ELF-1 (cell line): ENCODE results near the gene UBE2E2.

ENCODE experiments used
- DNase-seq: peaks from one replicate; pipeline ENCODE4 v3.0.0-alpha.2; 2016; ENCODE audit warnings: low read depth, low spot score

The UBE2E2 gene

DNA sequence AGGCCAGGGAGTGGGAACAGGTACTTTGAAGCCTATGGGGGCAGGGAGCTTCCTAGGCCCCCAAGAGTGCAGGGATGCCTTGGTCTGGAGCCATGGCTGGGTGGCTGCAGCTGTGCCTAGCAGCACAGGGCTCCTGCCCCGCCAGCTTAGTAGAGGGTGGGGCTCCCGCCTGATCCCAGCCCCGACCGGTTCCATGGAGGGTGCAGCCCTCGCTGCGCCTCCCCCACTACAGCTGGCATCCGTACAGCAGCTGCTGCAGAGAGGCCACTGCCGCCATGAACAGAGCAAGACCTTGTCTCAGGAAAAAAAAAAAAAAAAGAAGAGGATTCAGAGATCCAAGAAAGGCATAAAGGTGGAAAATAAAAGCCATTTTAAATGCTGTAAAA lies 277.2 kb downstream of the UBE2E2 start:
- DNase-seq = no peak

DNA sequence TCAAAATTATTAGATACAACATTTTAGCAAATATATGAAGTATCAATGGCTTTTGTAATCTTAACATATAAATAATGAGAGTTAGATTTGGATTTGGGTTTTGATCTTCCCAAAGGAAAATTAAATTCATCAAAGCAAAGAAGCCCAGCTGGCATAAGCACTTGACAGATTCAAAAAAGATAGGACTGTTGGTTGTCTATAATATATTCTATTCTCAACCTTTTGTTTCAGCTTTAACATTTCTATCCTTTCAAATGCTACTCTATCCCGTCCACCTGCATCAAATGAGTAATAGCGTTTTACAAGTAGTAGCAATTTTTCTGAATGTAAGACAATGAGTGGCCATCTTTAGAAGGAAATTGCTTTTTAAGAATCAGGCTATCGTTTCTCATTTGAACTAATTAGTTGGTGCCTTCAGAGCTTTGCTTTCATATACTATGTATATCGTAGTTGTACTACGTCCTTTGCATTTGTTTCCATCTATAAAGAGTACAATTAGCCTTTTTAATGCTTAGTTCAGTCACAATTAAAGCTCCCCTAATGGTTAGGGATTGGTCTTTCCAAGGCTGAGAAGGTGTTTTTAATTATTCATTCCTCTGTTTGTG lies 278.0 kb downstream of the UBE2E2 start:
- no peak for DNase-seq

DNA sequence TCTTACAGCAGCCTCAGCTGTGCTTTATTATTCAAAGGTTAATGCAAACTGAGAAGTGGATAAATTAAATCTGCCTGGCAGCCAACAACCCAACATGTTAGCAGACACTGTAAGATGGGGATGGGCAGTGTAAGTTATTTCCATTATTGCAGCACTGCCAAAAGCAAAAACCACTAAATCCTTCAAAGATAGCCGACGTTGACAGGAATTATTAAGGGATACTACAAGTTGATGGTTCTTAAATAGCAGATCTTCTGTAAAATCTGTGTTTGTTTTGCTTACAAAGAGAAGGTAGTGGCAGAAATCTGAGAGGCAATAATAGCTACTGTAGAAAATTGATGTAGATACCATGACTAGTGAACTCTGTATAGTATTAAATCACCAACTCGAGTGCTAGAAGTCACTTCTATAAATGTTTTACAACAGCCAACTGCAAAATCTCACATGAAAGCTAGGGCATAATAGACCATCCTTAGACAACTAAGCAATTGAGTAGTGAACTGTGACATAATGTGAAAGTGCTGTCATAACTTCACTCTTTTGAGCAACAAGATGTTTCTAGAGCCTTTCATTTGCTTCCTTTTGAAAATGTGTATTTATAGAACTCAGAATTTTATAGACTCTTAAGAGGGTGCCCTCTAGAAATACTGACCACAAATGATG lies 278.6 kb downstream of the UBE2E2 start:
- no peak for DNase-seq

DNA sequence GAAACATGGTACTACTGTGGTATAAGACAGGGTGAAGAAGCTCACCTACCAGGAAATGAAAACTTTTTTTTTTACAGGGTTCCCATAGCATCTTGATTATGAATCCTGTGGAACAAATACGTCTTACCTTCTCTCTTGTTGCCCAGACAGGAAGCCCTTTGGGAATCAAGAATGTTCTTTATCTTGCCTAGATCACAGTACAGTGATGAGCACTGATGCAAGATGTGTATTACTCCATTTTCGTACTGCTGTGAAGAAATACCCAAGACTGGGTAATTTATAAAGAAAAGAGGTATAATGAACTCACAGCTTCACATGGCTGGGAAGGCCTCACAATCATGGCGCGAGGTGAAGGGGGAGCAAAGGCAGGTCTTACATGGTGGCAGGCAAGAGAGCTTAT lies 281.3 kb downstream of the UBE2E2 start:
- DNase-seq = no peak

DNA sequence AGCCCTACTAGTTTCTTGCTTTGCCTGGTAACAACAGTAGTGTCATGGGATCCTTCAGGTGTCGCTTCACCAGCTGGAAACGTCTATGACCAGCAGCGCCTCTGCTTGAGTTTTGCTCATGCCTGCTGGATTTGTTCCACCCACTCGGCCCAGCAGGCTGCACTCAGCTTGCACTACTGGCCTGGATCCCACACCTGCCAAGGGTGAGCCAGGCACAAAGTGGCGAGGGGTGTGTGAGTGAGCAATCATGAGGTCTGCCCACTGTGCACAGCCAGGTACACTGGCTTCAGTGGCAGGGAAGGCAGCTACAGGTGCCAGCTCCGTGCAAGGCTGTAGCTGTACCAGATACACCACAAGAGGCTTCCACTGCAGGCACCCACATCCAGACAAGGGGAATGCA lies 282.8 kb downstream of the UBE2E2 start:
- no peak for DNase-seq

DNA sequence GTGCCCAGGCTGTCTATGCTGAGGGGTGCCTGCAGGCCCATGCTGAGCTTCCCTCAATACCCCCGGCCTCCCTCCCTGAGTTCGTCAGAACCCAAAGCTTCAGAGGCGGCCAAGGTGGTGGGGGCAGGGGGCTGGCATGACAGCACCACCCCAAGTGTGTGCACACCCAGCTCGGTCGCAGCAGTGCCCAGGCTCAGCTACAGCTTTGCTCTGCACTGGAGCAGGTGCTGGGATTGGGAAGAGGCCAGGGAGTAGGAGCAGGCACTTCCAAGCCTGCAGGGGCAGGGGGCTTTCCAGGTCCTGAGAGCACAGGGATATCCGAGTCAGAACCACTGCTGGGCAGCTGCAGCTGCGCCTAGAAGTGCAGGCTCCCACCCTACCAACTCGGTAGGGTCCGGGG lies 283.9 kb downstream of the UBE2E2 start:
- DNase-seq = no peak

DNA sequence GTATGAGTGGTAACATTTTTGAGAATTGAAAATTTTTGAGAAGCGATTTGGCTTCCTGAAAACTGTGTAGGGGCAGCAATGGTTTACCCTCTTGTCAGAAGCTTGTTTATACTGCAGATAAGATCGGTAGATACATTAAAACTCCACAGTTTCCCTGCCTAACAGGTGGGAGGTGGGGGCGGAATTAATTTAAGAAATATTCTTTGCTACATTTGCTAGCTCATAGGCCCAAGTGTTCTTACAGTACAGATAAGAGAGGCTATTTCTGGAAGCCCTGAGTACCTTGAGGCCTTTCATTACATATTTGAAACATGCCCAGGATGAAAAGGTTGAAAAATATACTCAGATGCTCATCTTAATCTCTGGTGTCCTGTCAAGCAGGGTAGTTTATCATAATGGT lies 285.5 kb downstream of the UBE2E2 start:
- no peak for DNase-seq

DNA sequence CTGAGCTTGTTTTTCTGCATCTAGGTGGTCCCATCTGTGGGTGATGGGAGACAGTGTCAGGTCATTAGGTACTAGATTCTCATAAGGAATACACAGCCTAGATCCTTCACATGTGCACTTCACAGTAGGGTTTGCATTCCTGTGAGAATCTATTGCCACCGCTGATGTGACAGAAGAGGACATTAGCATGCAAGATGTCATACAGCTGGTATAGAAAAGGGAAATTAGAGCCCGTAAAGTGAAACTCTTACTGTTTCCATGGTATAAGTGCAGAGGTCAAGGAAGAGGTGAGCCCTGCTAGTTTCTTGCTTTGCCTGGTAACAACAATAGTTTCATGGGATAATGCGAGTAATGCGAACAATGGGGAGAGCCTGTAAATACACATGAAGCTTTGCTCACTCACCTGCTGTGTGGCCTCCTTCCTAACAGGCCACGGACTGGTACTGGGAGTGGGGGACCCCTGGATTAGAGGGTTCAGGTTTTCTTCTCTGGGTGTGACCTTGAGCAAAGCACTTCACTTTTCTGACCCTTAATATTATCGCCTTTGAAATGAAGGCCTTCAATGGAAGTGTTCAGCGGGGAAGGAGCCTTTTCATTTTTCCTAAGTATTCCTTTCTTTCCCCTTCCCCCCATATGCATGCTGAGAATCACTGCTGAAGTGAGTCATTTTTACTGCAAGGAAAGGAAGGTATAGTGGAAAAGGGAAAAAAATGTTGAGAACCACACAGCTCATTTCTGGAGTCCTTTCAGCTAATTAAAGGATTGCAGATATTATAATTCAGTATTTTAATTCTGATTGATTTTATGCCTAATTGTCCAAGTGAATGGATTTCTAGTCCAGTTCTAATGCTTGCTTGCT lies 286.4 kb downstream of the UBE2E2 start:
- DNase-seq = no peak

DNA sequence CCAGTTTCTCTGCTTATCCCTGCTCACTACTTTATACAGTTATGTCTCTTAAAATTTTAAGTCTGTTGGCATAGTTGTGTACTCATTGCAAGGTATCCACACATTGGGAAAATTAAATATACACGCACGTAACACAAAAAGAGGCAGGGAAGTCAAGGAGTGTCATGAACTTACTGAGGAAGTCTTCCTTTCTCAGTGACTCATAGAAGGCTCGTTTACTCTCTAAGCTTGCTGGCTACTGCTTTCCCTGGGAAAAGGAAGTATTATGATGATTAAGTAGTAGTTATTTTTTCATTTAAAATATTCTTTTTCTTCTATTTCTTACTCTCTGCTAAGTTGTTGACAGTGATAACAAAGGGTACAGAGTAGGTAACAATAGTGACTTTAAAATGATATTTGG lies 287.3 kb downstream of the UBE2E2 start:
- DNase-seq = no peak

DNA sequence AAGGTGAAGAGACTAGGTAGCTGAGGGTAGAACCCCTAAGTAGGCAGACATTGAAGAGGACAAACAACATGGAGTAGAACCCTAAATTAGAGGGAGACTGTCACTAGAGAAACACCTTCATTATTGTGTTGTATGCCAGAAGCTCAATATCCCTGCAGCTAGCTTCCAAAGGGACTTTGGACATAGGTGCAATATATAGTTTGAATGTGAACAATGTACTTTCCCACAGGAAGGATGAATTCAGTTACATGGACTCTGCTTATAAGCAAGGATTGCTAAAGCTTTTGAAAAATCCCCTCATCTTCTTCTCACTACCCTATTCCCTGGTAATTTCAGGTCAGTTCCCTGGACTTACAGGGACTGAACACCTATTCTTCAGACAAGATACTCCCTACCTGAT lies 288.9 kb downstream of the UBE2E2 start:
- no peak for DNase-seq

DNA sequence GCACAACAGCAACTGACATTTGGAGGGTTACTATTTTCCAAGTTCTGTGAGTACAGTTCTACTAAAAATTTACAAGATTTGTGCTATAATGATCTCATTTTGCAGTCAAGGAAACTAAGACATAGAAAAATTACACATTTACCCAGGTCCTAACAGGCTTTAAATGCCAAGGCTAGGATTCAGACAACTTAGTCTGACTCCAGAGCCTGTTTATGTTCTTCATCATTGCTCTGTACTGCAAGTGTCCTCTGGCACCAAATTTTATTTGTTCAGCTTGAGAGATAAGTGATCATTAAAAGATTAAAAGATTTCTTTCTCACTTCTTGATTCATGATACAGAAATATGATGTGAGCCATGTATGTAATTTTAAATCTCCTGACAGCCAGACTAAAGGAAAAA lies 290.8 kb downstream of the UBE2E2 start:
- DNase-seq = no peak

DNA sequence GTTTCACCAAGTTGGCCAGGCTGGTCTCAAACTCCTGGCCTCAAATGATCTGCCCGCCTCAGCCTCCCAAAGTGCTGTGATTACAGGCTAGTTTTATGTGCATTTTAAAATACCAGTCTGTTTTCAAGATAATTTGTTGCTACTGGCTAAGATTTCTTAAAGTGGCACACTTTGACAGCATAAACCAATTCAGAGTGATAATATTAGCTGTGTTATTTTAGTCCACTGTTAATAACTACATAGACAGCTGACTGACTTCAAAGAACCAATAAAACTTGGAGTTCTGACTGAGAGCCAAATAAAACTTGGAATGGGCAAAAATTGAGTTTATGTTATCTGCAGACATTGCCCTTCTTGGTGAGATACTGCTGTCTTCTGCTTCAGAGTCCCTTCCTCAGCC lies 291.8 kb downstream of the UBE2E2 start:
- no peak for DNase-seq

DNA sequence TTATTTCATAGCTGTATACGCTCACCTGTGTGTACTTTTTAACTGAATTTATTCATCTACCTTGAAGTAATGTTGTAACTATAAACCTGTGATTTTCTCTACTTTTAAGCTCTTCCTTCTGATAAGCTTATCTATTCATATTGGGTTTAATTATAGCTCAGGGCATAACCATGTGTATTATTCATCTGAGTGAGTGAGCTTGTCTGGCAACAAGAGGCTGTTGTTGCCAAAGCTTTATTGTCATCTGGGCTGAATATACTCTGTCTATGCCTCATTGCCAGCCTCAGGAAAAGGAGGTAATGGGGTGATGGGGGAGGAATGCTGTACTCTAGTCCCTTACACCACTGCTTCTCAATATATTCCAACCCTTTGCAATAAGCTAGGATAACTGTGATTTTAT lies 292.4 kb downstream of the UBE2E2 start:
- DNase-seq = no peak

DNA sequence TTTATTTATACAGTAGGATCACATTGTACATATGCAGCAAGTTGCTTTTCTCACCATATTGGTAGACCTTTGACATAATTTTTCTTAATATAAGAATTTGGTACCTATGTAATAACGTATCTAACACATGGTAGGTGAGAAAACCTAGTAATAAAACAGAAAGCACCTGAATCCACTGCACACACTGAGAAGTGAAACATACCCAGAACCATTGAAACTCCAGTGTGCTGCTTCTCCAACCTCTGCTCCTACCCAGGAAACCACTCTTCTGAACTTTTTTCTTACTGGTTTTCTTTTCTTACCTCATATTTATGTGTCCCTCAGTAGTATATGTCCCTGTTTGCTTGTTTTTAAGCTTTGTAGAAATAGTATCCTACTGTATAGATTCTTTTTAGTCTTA lies 293.0 kb downstream of the UBE2E2 start:
- no peak for DNase-seq

DNA sequence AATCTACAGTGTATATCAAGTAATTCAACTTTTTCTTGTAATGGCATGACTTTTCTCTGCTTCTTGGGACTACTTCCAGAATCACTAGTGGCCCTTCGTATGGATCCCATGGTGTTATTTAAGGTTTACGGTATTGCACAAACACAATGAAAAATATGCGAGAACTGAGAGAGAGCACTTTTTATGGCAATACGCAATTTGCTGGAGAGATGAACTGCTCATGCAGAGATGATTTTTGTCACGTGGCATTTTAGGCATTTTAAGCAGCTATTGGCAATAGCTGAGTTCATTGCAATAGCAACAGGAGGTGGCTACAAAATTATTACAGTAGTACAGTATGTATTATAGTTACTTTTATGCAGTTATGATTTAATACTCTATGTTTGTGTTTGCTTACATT lies 294.0 kb downstream of the UBE2E2 start:
- no peak for DNase-seq

DNA sequence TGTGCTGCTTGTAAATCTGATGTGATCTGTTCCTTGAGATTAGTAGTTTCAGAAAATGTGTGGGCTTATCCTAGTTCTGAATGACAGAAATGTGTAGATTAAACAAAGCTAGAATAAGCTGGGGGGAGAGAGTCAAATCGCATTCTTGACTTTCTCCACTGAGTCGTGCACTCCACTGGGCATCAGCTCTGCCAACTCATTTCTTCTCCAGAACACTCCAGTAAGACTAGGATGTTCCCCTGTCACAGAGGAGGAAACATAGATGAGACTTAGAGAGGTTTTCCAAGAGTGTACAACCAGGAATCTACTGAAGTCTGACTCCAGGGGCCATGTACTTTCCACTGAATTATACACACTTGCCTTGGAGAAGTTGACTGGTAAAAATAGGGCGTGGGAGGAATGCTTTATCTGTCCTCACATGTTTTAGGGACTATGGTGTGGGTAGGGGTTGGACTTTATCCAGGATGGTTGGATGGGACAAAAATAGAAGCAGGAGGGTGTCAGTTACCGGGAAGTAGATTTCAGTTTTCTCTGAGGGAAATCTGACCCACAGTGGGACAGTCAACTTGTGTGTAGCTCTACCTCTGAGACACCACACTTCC lies 298.2 kb downstream of the UBE2E2 start:
- no peak for DNase-seq

DNA sequence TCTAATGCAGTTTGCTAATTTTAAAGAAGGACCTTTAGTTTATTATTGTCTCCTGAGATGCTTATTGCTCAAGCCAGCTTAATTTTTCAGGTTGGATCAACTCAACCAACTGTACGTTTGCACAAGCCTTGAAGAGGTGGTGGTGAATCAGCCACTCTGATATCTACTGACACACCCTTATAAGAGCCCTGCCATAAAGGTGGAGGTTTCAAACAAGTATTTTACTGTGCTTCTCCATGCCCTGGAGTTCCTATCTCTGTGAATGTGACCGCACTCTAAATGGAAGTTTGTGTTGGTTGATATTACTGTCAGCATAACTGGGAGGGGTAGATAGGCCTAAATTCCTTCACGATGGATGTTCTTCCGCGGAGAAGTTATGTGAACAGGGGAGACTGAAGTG lies 305.3 kb downstream of the UBE2E2 start:
- no peak for DNase-seq

DNA sequence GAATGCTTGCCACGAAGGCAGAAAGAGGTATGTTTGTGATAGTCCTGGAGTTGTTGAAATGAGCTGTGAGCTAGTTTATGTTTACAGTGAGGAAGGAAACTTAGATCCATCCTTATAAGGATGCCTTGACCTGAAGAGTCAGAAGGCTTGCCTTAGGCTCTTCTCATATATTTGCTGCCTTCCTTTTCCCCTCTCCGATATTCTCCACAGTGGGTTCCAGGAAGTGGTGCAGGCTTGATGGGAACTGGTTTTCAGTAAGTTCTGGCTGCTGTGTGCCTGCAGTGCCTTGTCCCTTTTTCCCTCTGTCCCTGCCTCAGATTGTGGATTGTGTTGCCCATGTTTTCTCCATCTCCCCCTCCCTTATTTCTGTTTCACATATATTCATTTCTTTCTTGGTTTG lies 315.3 kb downstream of the UBE2E2 start:
- peak; percentile 10 for DNase-seq

DNA sequence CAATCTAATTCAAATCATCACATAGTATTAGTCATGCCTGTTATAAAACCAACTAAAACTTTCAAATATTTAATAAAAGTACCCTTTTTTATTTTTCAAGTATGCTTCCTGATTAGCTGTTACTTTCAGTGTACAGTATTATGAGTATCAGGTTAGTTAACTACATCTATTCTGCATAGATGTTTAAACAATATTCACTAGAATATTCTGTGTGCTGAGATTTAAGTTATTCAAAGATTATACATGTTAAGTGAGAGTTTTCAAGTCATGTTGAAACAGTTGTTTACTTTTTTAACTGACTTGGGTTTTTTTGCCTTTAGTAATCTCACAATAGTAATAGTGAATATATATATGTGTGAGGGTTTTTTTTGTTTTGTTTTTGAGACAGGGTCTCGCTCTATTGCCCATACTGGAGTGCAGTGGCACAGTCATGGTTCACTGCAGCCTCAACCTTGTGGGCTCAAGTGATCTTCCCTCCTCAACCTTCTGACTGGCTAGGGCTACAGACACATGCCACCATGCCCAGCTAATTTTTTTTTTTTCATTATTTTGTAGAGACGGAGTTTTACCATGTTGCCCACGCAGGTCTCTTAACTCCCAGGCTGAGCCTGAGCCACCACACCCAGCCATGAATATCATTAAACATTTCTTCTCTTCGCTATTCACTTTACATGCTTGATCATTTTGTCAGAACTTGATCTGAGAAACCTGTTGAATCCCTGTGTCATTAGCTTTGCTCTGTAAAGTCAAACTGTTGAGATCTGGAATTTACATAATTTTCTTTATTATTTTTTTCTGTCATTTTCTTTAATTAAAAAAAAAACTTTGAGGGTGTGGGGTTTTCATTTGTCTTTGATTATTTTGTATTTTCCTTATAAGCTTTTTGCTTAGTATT lies 316.4 kb downstream of the UBE2E2 start:
- DNase-seq = no peak

DNA sequence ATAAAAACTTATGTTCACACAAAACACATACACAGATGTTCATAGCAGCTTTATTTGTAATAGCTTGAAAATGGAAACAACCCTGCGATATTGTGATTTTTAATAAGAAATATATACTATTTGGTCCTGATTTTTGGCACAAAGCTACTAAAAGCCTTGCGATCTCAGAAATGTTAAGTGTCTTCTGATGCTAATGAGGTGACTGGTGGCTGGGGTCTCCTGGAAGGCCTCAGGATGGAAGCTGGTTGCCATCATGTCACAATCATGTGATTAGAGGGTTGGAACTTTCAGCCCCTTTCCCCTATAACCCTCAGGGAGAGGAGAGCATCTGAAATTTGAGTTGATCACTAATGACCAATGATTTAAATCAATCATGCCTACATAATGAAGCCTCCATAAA lies 324.2 kb downstream of the UBE2E2 start:
- DNase-seq = no peak

DNA sequence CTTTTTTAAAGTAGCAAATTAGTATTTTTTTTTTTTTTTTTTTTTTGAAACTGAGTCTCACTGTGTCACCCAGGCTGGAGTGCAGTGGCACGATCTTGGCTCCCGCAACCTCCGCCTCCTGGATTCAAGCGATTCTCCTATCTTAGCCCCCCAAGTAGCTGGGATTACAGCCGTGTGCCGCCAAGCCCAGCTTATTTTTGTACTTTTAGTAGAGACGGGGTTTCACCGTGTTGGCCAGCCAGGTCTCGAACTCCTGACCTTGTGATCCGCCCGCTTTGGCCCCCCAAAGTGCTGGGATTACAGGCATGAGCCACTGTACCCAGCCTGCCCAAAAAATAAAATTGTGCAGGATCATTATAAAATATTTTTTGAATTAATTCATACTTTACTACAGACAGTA lies 330.5 kb downstream of the UBE2E2 start:
- DNase-seq = no peak

DNA sequence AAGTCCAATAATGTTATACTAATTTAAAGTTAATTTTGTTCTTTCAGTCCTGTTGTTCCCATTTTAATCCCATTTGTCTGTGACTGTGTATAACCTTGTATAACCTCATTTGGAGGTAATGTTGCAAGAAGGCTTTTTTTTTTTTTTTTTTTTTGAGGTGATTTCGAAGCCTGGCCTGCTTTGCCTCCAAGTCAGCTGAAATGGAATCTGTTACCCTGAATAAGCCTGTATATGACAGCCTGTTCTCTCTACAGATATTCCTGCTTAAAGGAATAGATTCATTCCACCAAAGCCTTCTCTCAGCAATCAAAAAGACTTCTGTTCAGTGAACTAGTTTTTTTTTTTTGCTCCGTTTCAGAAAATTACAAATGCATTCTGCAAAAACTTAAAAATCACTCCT lies 330.9 kb downstream of the UBE2E2 start:
- no peak for DNase-seq
